HEK293T (cell line): ENCODE measurements around the gene HOXA10.

Experiments used
- CTCF ChIA-PET: fragments of 350-600 bp; formaldehyde crosslinking; extraction: SDS; loops from one replicate; lab custom pipeline; 2021; ENCODE audit warnings: antibody characterized with exemption, inconsistent platforms; lab: Yijun Ruan, JAX
- POLR2A ChIA-PET: fragments of 350-600 bp; formaldehyde crosslinking; extraction: SDS; loops from one replicate; lab custom pipeline; 2020; ENCODE audit warnings: antibody characterized with exemption, inconsistent platforms; lab: Yijun Ruan, JAX
- DNase-seq: peaks from one replicate; pipeline ENCODE4 v3.0.0; 2012; ENCODE audit warnings: mixed read lengths; ENCODE audit errors: extremely low spot score
- ARNT ChIP-seq: fragments of 450-650 bp; IDR thresholded peaks from 2 replicates; pipeline ENCODE4 v1.6.1; 2017; ENCODE audit warnings: mild to moderate bottlenecking
- BHLHE40 ChIP-seq: fragments of 450-650 bp; IDR thresholded peaks from 2 replicates; pipeline ENCODE4 v1.6.1; 2016; ENCODE audit warnings: mild to moderate bottlenecking, moderate library complexity, borderline replicate concordance
- CTBP1 ChIP-seq: fragments of 450-650 bp; IDR thresholded peaks from 2 replicates; pipeline ENCODE4 v1.6.1; 2016; ENCODE audit warnings: borderline replicate concordance
- ELF4 ChIP-seq: fragments of 450-650 bp; IDR thresholded peaks from 2 replicates; pipeline ENCODE4 v1.6.1; 2017; ENCODE audit warnings: antibody characterized with exemption
- FOXA1 ChIP-seq: fragments of 450-650 bp; IDR thresholded peaks from 2 replicates; pipeline ENCODE4 v1.6.1; 2016; ENCODE audit warnings: mild to moderate bottlenecking
- FOXK2 ChIP-seq: fragments of 450-650 bp; IDR thresholded peaks from 2 replicates; pipeline ENCODE4 v1.6.1; 2016; ENCODE audit warnings: mild to moderate bottlenecking
- FOXM1 ChIP-seq: fragments of 450-650 bp; IDR thresholded peaks from 2 replicates; pipeline ENCODE4 v1.6.1; 2017; ENCODE audit warnings: mild to moderate bottlenecking, borderline replicate concordance
- HDGF ChIP-seq: fragments of 450-650 bp; IDR thresholded peaks from 2 replicates; pipeline ENCODE4 v1.6.1; 2017; ENCODE audit warnings: antibody characterized with exemption, borderline replicate concordance
- L3MBTL2 ChIP-seq: fragments of 450-650 bp; conservative IDR thresholded peaks from 2 replicates; pipeline ENCODE4 v1.6.1; 2016; ENCODE audit warnings: mild to moderate bottlenecking
- LEF1 ChIP-seq: fragments of 450-650 bp; IDR thresholded peaks from 2 replicates; pipeline ENCODE4 v1.6.1; 2017; ENCODE audit warnings: mild to moderate bottlenecking, borderline replicate concordance
- NFRKB ChIP-seq: fragments of 450-650 bp; IDR thresholded peaks from 2 replicates; pipeline ENCODE4 v1.6.1; 2016; ENCODE audit warnings: mild to moderate bottlenecking, moderate library complexity
- PKNOX1 ChIP-seq: fragments of 450-650 bp; IDR thresholded peaks from 2 replicates; pipeline ENCODE4 v1.6.1; 2016
- SP1 ChIP-seq: fragments of 450-650 bp; IDR thresholded peaks from 2 replicates; pipeline ENCODE4 v1.6.1; 2017
- SUZ12 ChIP-seq: fragments of 450-650 bp; IDR thresholded peaks from 2 replicates; pipeline ENCODE4 v1.6.1; 2016; ENCODE audit warnings: mild to moderate bottlenecking
- TARDBP ChIP-seq: fragments of 450-650 bp; IDR thresholded peaks from 2 replicates; pipeline ENCODE4 v1.6.1; 2016
- ZNF384 ChIP-seq: fragments of 450-650 bp; IDR thresholded peaks from 2 replicates; pipeline ENCODE4 v1.6.1; 2016

The HOXA10 gene

GRCh38 chr7:27191833-27192545 lies 17.9 kb upstream of the HOXA10 start:
- DNase-seq, result no peak
- ChIA-PET CTCF (no interaction called here), POLR2A (no interaction called here)
- no peak for TF ChIP-seq TARDBP
- TF ChIP-seq ELF4, result no peak
- TF ChIP-seq BHLHE40, result no peak
- TF ChIP-seq FOXM1, result no peak
- no peak for TF ChIP-seq ZNF384
- no peak for TF ChIP-seq NFRKB

- CTCF ChIA-PET, result interaction anchor here (1.3 kb wide), 1 partner anchor 12 kb away, joined by 3 read pairs; no protein-coding TSS in a partner anchor
- no peak for DNase-seq
- POLR2A ChIA-PET, result interaction anchor here (0.9 to 10.3 kb wide), 5 partner anchors 8 to 415 kb away, joined by 3 to 215 read pairs (median 4); partner anchors contain the start of genes HOXA10 and HOXA13
- TF ChIP-seq ZNF384 (no peak), LEF1 (no peak), PKNOX1 (no peak), TARDBP (no peak), SUZ12 (no peak), ARNT (no peak), SP1 (no peak), CTBP1 (no peak), L3MBTL2 (no peak), FOXK2 (no peak), ELF4 (no peak), BHLHE40 (no peak), FOXM1 (no peak), HDGF (no peak), NFRKB (no peak), FOXA1 (no peak)
Measured at GRCh38 chr7:27191161-27191731, 17.1 kb upstream of the HOXA10 start.

- CTCF ChIA-PET, result interaction anchor here (0.6 to 1.3 kb wide), 2 partner anchors 10 to 11 kb away, joined by 3 read pairs; partner anchors contain the start of gene HOXA13
- POLR2A ChIA-PET, result interaction anchor here (0.9 to 10.3 kb wide), 8 partner anchors 9 to 550 kb away, joined by 3 to 215 read pairs (median 4); partner anchors contain the start of genes HOXA10, HOXA13 and TAX1BP1
- DNase-seq, result no peak
- TF ChIP-seq BHLHE40 (no peak), FOXM1 (no peak), TARDBP (no peak), SUZ12 (no peak), L3MBTL2 (no peak), LEF1 (no peak), PKNOX1 (no peak), ELF4 (no peak), FOXA1 (no peak)
Measured at GRCh38 chr7:27189997-27190748, 16.1 kb upstream of the HOXA10 start.

- POLR2A ChIA-PET, result interaction anchor here (1.3 to 10.3 kb wide), 4 partner anchors 10 to 550 kb away, joined by 3 to 215 read pairs (median 28); partner anchors contain the start of genes HOXA10, HOXA13 and TAX1BP1
- no peak for DNase-seq
- CTCF ChIA-PET, result interaction anchor here (0.6 to 1.7 kb wide), 2 partner anchors 10 to 11 kb away, joined by 3 to 8 read pairs; partner anchors contain the start of gene HOXA13
- TF ChIP-seq FOXK2 (no peak), PKNOX1 (peak; percentile 69)
Measured at GRCh38 chr7:27189295-27189996, 15.3 kb upstream of the HOXA10 start.

- ChIA-PET CTCF (interaction anchor here (0.6 to 1.7 kb wide), 2 partner anchors 9 to 827 kb away, joined by 3 to 8 read pairs; no protein-coding TSS in a partner anchor), POLR2A (interaction anchor here (1.1 to 10.3 kb wide), 5 partner anchors 9 to 32 kb away, joined by 3 to 215 read pairs (median 33); partner anchors contain the start of genes HOXA10, HOXA13 and HOXA7)
- no peak for DNase-seq
- TF ChIP-seq HDGF, result no peak
- TF ChIP-seq CTBP1, result no peak
- TF ChIP-seq L3MBTL2, result peak; percentile 77
- TF ChIP-seq ELF4, result no peak
Measured at GRCh38 chr7:27188386-27189294, 14.5 kb upstream of the HOXA10 start.
